Measurements from ENCODE around the gene CLIP2. TPM values are rescaled to one million over a fixed set of nuclear protein-coding genes. Genes with fewer than 3 reads are reported as not detected.

The CLIP2 gene
- total and polyA plus RNA-seq, 7 donors: 20.7 to 56.4 (median 23.4) TPM

- H3K4me3 ChIP-seq: no peak overlapping the region
- TF ChIP-seq EP300 (IDR thresholded peaks at IDR 0.05): no peak
- TF ChIP-seq POLR2AphosphoS5 (IDR thresholded peaks at IDR 0.05): no peak
- TF ChIP-seq POLR2A (IDR thresholded peaks at IDR 0.05): no peak
- TF ChIP-seq CTCF (IDR thresholded peaks at IDR 0.05): no peak
- no peaks in the 10 kb centered on the region for H3K4me1 ChIP-seq
- DNase-seq: peak; percentile 52
- no peaks in the 10 kb centered on the region for H3K27me3 ChIP-seq
- peaks cover 0 to 39% (median 8%) of the 10 kb centered on the region in 4 donors for H3K36me3 ChIP-seq
- no peak overlapping the region for H3K27ac ChIP-seq
- 82 to 85% methylated on average over 15 of the region's 15 CpGs for WGBS, 2 donors
- intact Hi-C loops (cut with DNase I): loop anchor here (5.0 kb wide), 1 partner anchor 337 kb away; no protein-coding TSS in a partner anchor
- H3K9me3 ChIP-seq: no peaks in the 10 kb centered on the region
Observed at GRCh38 chr7:74404741-74405140, 115.5 kb downstream of the CLIP2 start.

GRCh38 chr7:74405191-74405898 is 116.1 kb downstream of the CLIP2 start:
- TF ChIP-seq POLR2AphosphoS5 (IDR thresholded peaks at IDR 0.05) (no peak), EP300 (IDR thresholded peaks at IDR 0.05) (no peak), POLR2A (IDR thresholded peaks at IDR 0.05) (no peak), CTCF (IDR thresholded peaks at IDR 0.05) (peak in 2 of 4 experiments; percentile 9 to 28)
- WGBS, 2 donors: 83 to 90% methylated on average over 31 of the region's 31 CpGs
- H3K36me3 ChIP-seq: peaks cover 0 to 37% (median 8%) of the 10 kb centered on the region in 4 donors
- peak; percentile 57 for DNase-seq
- no peak overlapping the region for H3K27ac ChIP-seq
- intact Hi-C loops (cut with DNase I): no loop called here
- no peaks in the 10 kb centered on the region for H3K4me1 ChIP-seq
- H3K9me3 ChIP-seq: no peaks in the 10 kb centered on the region
- no peak overlapping the region for H3K4me3 ChIP-seq
- no peaks in the 10 kb centered on the region for H3K27me3 ChIP-seq

DNA sequence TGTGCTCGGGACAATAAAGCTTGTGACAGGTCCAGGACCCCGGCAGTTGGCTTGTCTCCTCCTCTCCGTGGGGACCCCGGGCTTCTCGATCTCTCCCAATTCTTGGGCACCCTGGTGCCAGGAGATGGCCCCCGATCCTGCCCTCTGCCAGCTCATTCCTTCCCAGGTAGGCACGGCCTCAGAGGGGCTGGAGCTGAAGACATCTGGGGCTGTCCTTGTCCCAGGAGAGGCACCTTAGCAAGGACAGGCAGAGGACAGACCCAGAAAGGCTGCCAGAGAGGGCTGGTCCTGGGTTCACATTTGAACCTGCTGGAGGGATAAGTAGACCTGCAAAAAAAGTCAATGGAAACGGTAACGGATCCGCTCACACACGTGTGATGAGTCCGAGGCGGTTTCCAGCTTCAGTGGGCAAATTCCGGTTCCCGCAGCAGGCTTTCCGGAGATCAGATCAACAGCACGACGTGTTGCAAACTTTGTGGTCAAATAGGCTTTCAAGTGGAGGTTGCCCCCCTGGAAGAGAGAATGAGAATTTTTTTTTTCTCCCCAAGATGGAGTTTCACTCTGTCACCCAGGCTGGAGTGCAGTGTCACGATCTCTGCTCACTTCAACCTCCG is 116.8 kb downstream of the CLIP2 start:
- TF ChIP-seq POLR2A (IDR thresholded peaks at IDR 0.05) (no peak), POLR2AphosphoS5 (IDR thresholded peaks at IDR 0.05) (no peak), CTCF (IDR thresholded peaks at IDR 0.05) (no peak)
- DNase-seq: peak; percentile 36
- Histone ChIP-seq H3K9me3 (no peaks in the 10 kb centered on the region), H3K4me1 (no peaks in the 10 kb centered on the region), H3K27me3 (no peaks in the 10 kb centered on the region), H3K36me3 (peaks cover 0 to 30% (median 8%) of the 10 kb centered on the region in 4 donors), H3K27ac (no peak overlapping the region), H3K4me3 (no peak overlapping the region)
- WGBS, 2 donors: 90 to 92% methylated on average over 20 of the region's 20 CpGs
- intact Hi-C loops (cut with DNase I): no loop called here

- H3K4me3 ChIP-seq: no peak overlapping the region
- intact Hi-C loops (cut with DNase I): no loop called here
- DNase-seq: no peak
- peaks cover 0 to 18% (median 6%) of the 10 kb centered on the region in 4 donors for H3K36me3 ChIP-seq
- H3K27me3 ChIP-seq: no peaks in the 10 kb centered on the region
- 67 to 68% methylated on average over 4 of the region's 4 CpGs for WGBS, 2 donors
- no peaks in the 10 kb centered on the region for H3K4me1 ChIP-seq
- TF ChIP-seq POLR2AphosphoS5 (IDR thresholded peaks at IDR 0.05) (no peak), CTCF (IDR thresholded peaks at IDR 0.05) (no peak), POLR2A (IDR thresholded peaks at IDR 0.05) (no peak), EP300 (IDR thresholded peaks at IDR 0.05) (no peak)
- no peak overlapping the region for H3K27ac ChIP-seq
- no peaks in the 10 kb centered on the region for H3K9me3 ChIP-seq
Observed at GRCh38 chr7:74407958-74408357, 118.8 kb downstream of the CLIP2 start.

All from sigmoid colon (tissue), 7 donors.